GM12892 (cell line): ENCODE data around the gene EDN2.

Source experiments
- POLR2A ChIP-seq: IDR thresholded peaks from 2 replicates; pipeline ENCODE4 v1.6.1; 2011; ENCODE audit warnings: low read depth, low read length, control low read depth
- POLR2AphosphoS5 ChIP-seq: IDR thresholded peaks from 2 replicates; pipeline ENCODE4 v1.6.1; 2011; ENCODE audit warnings: low read depth, low read length, control low read depth

GRCh38 chr1:41430582-41430981 is 53.9 kb downstream of the EDN2 start:
- TF ChIP-seq POLR2AphosphoS5 (no peak), POLR2A (no peak)
